GM18907 (cell line): ENCODE results near the gene LEO1.

Source experiments
- ATAC-seq: cut with Tn5 transposase; IDR thresholded peaks from one replicate; pipeline ENCODE4 v1.9.1; 2021; ENCODE audit warnings: mild to moderate bottlenecking, moderate library complexity; ENCODE audit not compliant: unreplicated experiment

LEO1 gene

GRCh38 chr15:51935466-51936104 lies 36.0 kb downstream of the LEO1 start:
- peak; percentile 96 for ATAC-seq

DNA sequence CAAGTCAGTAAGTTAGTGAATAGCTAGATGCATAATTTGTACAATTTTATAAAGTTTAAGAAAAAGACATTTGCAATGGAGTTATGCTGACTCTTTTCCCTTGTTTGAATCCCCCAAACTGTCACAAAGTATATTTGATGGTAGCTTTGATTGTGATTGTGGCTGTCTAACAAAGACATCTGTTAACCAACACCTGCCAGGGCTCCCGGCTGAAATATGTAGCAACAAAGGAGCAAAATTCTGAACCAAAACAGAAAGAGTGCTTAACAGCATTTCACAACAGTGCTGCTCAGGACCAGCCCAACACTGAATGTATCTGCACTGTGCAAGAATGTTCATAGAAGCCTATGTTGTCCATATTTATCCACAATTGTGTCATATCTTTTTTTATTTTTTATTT lies 39.4 kb downstream of the LEO1 start:
- no peak for ATAC-seq

DNA sequence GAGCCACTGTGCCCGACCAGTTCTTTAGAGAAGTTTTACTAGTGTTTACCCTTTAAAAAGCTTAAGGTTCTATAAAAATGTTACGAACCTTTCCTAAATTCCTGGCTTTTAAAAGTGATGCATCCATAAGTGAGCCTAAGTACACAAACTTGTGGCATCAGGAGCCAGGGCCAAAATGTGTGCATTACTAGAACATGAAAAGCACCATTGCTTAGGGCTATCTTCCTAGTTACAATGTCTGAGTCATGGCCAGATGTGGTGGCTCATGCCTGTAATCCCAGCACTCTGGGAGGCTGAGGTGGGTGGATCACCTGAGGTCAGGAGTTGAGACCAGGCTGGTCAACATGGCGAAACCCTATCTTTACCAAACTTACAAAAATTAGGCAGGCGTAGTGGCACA lies 39.9 kb downstream of the LEO1 start:
- ATAC-seq = no peak

GRCh38 chr15:51931016-51931415 lies 40.6 kb downstream of the LEO1 start:
- no peak for ATAC-seq

GRCh38 chr15:51926809-51927208 lies 44.8 kb downstream of the LEO1 start:
- no peak for ATAC-seq

- ATAC-seq = no peak
Observed at GRCh38 chr15:51924156-51925068, 47.2 kb downstream of the LEO1 start.

GRCh38 chr15:51917493-51917892 lies 54.1 kb downstream of the LEO1 start:
- no peak for ATAC-seq

DNA sequence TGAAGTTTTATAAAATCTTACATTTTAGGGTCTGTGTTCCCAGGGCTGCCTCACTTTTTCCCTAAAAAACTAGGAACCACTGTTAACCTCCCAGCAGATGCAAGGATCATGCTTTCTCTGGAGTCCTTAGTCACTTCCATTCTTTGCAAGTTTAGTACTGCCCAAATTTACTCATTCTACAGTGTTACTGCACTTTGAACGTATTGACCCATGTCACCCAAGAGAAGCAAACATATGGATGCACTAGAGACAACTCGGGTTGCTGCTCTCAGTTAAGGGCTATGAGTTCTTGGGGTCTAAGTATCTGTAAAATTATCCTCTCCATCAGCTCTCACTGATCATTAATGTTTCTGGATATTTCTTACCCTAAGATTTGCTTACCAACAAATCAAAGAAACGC lies 59.0 kb downstream of the LEO1 start:
- no peak for ATAC-seq

GRCh38 chr15:51909584-51909983 lies 62.0 kb downstream of the LEO1 start:
- no peak for ATAC-seq

DNA sequence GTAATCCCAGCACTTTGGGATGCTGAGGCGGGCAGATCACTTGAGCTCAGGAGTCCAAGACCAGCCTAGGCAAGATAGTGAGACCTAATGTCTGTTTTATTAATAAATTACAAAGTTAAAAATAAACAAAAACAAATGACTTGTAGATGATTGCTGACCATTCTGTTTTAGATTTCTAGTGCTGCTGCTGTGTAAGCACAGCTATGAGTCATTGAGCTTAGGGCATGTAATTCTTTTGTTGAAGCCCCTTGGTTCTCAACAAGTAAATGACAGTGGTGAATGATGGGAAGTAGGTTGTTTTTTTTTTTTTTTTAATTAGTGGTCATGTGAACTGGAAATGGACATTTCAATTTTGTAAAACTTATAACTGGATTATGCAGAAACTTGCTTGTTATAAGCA lies 63.3 kb downstream of the LEO1 start:
- ATAC-seq = no peak

DNA sequence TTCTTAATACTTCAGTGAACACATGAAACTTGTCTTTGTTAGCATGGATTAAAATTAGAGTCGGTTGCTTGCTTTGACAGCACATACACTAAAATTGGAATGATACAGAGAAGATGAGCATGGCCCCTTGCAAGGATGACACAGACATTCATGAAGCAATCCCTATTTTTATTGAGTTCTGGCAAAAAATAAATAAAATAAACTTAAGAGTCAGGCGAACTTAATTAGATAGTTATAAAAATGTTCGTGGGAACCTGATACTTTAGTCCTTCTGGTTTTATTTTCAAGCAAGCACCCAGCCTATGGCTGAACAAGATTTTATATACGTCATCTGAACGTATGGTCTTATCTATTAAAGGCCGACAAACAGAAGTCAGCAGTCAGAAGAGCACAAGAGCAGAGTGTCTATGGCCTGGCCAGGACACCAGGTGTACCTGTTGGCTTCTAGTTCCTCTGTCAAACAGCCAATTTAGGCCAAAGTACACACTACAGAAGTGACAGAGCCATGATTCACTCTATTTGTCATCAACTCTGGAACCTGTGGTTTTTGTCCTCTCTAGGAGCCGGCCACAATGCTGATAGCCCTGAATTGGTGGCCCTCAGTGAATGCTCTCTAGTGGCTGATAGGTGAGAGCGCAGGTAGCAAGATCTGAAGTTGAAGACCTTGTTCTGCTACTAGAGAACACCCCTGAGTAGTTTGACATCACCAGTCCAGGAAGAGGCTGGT lies 64.3 kb downstream of the LEO1 start:
- ATAC-seq = no peak

- ATAC-seq = no peak
Observed at GRCh38 chr15:51904931-51905330, 66.6 kb downstream of the LEO1 start.

DNA sequence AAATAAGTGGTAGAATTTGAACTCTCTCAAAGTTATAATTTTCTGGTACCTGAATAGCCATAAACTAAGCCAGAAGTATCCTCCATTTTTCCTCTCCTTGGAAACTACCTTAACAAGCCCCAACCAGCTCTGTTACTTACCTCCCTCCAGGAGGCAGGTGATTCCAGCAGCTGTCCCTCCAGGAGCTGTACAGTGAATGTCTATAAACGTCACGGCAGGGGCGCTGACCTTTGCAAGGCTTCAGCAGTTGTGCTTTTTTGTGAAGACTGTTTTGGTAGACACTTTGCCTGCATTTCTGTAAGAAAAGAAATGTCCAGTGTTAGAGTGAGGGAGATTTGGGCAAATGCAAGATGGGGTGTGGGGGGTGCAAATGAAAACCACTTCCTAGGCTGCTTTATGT lies 67.2 kb downstream of the LEO1 start:
- no peak for ATAC-seq

DNA sequence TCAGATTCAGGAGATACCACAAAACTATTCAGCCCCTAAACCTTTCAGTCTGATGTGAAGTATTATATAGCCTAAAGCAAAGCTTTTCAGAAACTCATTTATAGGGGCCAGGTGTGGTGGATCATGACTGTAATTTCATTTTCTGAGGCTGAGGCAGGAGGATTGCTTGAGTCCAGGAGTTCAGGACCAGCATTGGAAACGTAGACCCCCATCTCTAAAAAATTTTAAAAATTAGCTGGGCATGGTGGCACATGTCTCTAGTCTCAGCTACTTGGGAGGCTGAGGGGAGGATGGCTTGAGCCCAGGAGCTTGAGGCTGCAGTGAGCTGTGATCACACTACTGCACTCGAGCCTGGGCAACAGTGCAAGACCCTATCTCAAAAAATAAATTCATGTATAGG lies 82.1 kb downstream of the LEO1 start:
- no peak for ATAC-seq

GRCh38 chr15:51888593-51889195 lies 82.9 kb downstream of the LEO1 start:
- no peak for ATAC-seq
